BE2C (cell line): Measurements from ENCODE around the gene ROBO4.

Source experiments
- DNase-seq: peaks from one replicate; pipeline ENCODE4 v3.0.0-alpha.2; 2020
- H3K27me3 ChIP-seq: fragments of 250-450 bp; sonication (Bioruptor Pico); 2 replicates; pipeline ENCODE4 v1.5.1; 2020; ENCODE audit warnings: mild to moderate bottlenecking
- H3K36me3 ChIP-seq: fragments of 250-450 bp; sonication (Bioruptor Pico); 2 replicates; pipeline ENCODE4 v1.5.1; 2020; ENCODE audit warnings: mild to moderate bottlenecking
- H3K4me1 ChIP-seq: fragments of 250-450 bp; sonication (Bioruptor Pico); 2 replicates; pipeline ENCODE4 v1.5.1; 2020
- H3K4me3 ChIP-seq: 2 replicates; pipeline ENCODE4 v1.5.1; 2011; ENCODE audit warnings: low read depth, low read length
- H3K9me3 ChIP-seq: fragments of 250-450 bp; sonication (Bioruptor Pico); 2 replicates; pipeline ENCODE4 v1.5.1; 2020
- CTCF ChIP-seq: IDR thresholded peaks from 2 replicates; pipeline ENCODE4 v1.5.1; 2012; ENCODE audit warnings: mild to moderate bottlenecking, low read depth, low read length

The ROBO4 gene

GRCh38 chr11:124877910-124878758, 19.5 kb downstream of the ROBO4 start:
- no peak for DNase-seq
- no peak for TF ChIP-seq CTCF
- Histone ChIP-seq H3K4me3 (no peak overlapping the region), H3K4me1 (no peaks in the 10 kb centered on the region), H3K9me3 (no peaks in the 10 kb centered on the region), H3K36me3 (no peaks in the 10 kb centered on the region), H3K27me3 (no peaks in the 10 kb centered on the region)

- Histone ChIP-seq H3K27me3 (no peaks in the 10 kb centered on the region), H3K9me3 (no peaks in the 10 kb centered on the region), H3K4me3 (no peak overlapping the region), H3K4me1 (no peaks in the 10 kb centered on the region), H3K36me3 (no peaks in the 10 kb centered on the region)
- no peak for TF ChIP-seq CTCF
- no peak for DNase-seq
Observed at GRCh38 chr11:124877631-124877909, 20.1 kb downstream of the ROBO4 start.

GRCh38 chr11:124876818-124877630, 20.6 kb downstream of the ROBO4 start:
- Histone ChIP-seq H3K27me3 (no peaks in the 10 kb centered on the region), H3K4me1 (no peaks in the 10 kb centered on the region), H3K4me3 (peak overlapping the region; percentile 60), H3K36me3 (no peaks in the 10 kb centered on the region), H3K9me3 (no peaks in the 10 kb centered on the region)
- TF ChIP-seq CTCF = no peak
- no peak for DNase-seq

GRCh38 chr11:124875943-124876817, 21.5 kb downstream of the ROBO4 start:
- no peaks in the 10 kb centered on the region for H3K4me1 ChIP-seq
- DNase-seq = peak; percentile 92
- H3K4me3 ChIP-seq = peak overlapping the region; percentile 60
- TF ChIP-seq CTCF = peak; percentile 59
- H3K9me3 ChIP-seq = no peaks in the 10 kb centered on the region
- peaks cover under 1% of the 10 kb centered on the region; the same call in 1 of the 2 replicates for H3K27me3 ChIP-seq
- H3K36me3 ChIP-seq = no peaks in the 10 kb centered on the region

- no peaks in the 10 kb centered on the region for H3K4me1 ChIP-seq
- no peak for DNase-seq
- H3K9me3 ChIP-seq = no peaks in the 10 kb centered on the region
- peaks cover 9% of the 10 kb centered on the region for H3K27me3 ChIP-seq
- no peak for TF ChIP-seq CTCF
- no peaks in the 10 kb centered on the region for H3K36me3 ChIP-seq
- peak overlapping the region; percentile 60 for H3K4me3 ChIP-seq
Observed at GRCh38 chr11:124875401-124875800, 22.3 kb downstream of the ROBO4 start.
